Sigmoid colon (tissue), 4 donors: Measurements from ENCODE around the gene USP17L25.
"Not testable (repeated sequence)": the region's sequence is repeated elsewhere in the genome, so short reads cannot be mapped to it uniquely, and the experiment has no call there.

Experiments
- EP300 ChIP-seq, 4 donors: sonication (generic); formaldehyde crosslinking; IDR thresholded peaks; one replicate each; pipeline ENCODE4 v1.6.1; 2017; ENCODE audit warnings: antibody characterized with exemption in 4 of 4
- POLR2A ChIP-seq, 2 donors: fragments of 450-650 bp; IDR thresholded peaks; one replicate each; pipeline ENCODE4 v1.6.1; 2016; ENCODE audit warnings: antibody characterized with exemption in 2 of 2, mild to moderate bottlenecking in 2 of 2, moderate library complexity in 2 of 2
- POLR2AphosphoS5 ChIP-seq, 4 donors: sonication (generic); formaldehyde crosslinking; IDR thresholded peaks; one replicate each; pipeline ENCODE4 v1.6.1; 2017; ENCODE audit warnings: antibody characterized with exemption in 4 of 4
- TF ChIP-seq, protein P1 (sequence below), 4 experiments: fragments of 450-650 bp in 3 of 4; fragments of 200-600 bp in 1 of 4; IDR thresholded peaks; one replicate each; pipeline ENCODE4 v1.5.1; 2016 to 2019; ENCODE audit warnings: antibody characterized with exemption in 4 of 4, mild to moderate bottlenecking in 3 of 4, moderate library complexity in 2 of 4

- TF ChIP-seq POLR2A, POLR2AphosphoS5, EP300 (IDR thresholded peaks at IDR 0.05): not testable (repeated sequence)
- TF ChIP-seq, protein P1, sequence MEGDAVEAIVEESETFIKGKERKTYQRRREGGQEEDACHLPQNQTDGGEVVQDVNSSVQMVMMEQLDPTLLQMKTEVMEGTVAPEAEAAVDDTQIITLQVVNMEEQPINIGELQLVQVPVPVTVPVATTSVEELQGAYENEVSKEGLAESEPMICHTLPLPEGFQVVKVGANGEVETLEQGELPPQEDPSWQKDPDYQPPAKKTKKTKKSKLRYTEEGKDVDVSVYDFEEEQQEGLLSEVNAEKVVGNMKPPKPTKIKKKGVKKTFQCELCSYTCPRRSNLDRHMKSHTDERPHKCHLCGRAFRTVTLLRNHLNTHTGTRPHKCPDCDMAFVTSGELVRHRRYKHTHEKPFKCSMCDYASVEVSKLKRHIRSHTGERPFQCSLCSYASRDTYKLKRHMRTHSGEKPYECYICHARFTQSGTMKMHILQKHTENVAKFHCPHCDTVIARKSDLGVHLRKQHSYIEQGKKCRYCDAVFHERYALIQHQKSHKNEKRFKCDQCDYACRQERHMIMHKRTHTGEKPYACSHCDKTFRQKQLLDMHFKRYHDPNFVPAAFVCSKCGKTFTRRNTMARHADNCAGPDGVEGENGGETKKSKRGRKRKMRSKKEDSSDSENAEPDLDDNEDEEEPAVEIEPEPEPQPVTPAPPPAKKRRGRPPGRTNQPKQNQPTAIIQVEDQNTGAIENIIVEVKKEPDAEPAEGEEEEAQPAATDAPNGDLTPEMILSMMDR (IDR thresholded peaks at IDR 0.05) = not testable (repeated sequence)
Observed at GRCh38 chr4:9362829-9363228, 33.1 kb downstream of the USP17L25 start, which contains the start of gene USP17L30.
